CD1c-positive myeloid dendritic cell (primary cell): ENCODE measurements around the gene TMCO4.

Experiments used
- DNase-seq: peaks from one replicate; pipeline ENCODE4 v3.0.0-alpha.2; 2016; ENCODE audit errors: extremely low spot score

The TMCO4 gene

DNA sequence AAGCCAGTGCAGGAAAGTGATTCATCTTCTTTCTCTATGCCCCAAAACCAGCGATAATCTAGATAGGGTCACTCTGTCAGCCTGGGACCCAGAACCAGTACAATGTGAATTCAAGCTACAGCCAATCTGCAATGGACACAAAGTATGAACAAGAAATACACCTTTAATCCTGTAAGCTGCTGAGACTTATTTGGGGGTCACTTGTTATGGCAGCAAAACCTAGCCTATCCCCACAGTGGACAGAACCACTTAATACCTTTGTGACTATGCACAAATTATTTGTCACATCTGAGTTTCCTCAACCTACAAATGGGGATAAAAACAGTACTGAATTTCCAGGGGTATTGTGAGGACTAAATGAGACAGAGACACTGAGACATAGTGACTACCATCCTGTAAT is 50.0 kb downstream of the TMCO4 start:
- DNase-seq = no peak

DNA sequence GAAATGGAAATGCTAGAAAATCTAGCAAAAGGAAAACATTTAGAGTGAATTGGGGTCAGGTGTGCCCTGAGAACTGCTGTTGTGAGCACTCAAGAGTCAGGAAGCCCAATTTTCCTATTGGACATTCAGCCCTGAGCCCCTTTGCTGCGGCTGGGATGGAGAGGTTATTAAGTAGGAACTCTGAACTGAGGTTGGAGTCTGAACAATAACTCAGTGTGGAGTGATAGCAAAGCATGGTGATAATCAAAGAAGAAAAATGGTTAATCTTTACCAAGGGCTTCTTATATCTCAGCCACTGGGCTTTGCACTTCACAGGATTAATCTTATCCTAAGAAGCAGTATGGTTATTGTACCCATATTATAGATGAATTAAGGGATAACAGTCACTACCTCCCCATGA is 52.0 kb downstream of the TMCO4 start:
- no peak for DNase-seq

DNA sequence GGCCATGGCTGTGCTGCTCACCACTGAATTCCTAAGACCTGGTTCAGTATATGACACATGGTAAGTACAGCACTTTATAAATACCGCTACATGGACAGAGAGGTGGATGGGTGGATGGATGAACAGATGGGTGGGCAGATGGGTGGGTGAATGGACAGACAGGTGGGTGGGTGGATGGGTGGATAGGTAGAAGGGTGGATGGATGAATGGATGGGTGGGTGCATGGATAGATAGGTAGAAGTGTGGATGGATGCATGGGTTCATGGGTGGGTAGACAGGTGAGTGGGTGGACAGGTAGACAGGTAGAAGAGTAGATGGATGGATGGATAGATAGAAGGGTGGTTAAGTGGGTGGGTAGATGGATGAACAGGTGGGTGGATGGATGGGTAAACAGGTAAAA is 54.8 kb downstream of the TMCO4 start:
- DNase-seq = no peak

DNA sequence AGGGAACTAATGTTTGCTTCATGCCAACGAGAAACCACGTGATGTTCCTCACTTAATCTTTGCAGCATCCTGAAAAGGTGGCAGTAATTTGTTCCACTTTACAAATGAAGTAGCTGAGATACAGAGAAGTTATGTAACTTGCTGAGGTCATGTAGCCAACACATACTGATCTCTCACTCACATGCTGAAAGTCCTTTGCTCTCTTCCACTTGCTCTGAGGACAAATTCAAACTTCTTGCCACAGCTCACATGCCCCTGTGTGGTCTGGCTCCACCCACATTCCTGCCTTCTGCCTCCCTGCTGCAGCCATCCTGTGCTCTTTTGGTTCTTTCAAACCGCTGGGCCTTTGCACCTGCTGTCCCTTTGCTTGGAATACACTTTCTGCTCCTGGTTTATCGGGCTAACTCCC is 55.4 kb downstream of the TMCO4 start:
- no peak for DNase-seq

DNA sequence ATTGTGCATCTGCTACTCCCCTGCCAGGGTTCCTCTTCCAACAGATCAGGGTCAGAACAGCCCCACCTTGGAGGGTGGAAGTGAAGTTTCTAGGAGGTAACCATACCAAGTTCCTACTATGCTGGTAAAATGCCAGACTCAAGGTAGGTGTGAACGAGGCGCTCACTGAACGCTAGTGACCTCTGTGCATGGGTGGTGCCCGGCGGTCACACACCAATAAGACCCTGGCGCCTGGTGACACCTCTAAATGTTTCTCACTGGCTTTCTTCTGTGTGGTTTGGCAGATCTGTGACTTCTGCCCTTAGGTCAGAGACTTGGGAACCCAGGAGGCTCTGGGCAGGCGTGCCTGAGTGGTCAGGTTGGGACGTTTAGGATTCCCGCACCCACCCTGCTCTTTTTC is 55.9 kb downstream of the TMCO4 start:
- no peak for DNase-seq

DNA sequence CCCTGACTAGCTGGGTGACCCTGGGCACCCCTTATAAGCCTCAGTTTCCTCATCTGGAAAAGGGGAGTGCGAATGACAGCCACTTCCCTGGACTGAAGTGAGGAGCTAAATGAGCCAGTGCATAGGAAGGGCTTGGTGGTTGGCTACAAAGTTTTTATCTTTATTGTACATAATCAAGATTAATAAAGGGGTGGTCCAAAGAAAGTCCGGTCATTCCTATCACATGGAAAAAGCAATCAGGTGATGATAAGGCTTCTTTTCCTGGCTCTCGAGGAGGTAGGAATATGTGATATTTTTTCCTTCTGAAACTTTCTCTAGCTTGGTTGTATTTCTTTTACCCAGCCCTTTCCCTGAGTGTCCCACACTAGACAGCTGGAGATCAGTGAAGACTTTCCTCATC is 56.5 kb downstream of the TMCO4 start:
- DNase-seq = no peak

DNA sequence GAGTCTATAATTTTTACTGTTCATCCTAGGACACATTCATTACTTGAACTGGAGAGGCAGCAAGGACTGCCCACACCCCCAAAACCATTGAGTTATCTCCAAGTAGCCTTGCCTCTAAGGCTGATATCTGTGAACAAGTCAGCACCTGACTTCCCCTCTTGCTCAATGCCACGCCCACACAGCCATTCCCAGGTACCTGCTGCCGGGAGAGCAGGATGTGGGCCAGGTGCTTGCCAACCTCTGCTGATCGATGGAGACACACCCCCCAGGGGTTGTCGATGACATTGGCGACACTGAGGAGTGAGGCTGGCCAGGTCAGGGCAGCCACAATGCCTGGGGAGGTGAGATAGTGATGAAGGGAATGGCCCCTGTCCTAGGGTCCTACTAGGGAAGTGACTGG is 60.1 kb downstream of the TMCO4 start:
- DNase-seq = no peak

DNA sequence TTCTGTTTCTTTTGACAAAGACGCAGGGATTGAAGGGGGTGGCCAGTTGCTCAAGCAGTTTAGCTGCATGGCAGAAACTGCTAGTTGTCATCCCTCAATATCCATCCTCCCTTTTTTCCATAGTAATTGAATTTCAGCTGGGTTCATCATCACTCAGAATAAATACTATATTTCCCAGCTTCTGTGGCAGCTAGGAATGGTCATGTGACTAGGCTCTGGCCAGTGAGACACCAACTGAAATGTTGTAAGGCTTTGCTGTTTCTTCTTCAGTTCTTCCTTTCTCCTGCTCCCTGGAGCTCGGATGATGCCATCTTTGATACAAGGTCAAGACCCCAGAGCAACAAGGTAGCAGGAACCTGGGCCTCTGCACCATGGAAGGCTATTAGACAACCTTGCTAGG is 61.0 kb downstream of the TMCO4 start:
- no peak for DNase-seq

DNA sequence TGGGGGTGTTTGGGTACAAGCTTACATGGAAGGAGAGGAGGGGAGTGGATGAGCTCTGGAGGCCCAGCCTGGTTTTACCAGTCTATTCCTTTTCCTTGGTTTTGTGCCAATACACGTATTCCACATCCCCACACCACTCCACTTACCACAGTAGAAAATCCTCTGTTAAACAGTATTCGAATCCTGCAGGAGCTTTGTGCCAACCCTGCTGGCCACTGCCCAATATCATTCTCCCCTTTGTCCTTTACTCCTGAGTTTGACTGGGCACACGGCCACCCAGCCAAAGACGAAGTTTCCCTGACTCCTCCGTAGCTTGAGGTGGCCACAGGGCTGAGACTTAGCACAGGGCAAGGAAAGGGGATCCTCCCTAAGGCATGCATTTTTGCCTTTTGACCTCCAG is 61.6 kb downstream of the TMCO4 start:
- no peak for DNase-seq

DNA sequence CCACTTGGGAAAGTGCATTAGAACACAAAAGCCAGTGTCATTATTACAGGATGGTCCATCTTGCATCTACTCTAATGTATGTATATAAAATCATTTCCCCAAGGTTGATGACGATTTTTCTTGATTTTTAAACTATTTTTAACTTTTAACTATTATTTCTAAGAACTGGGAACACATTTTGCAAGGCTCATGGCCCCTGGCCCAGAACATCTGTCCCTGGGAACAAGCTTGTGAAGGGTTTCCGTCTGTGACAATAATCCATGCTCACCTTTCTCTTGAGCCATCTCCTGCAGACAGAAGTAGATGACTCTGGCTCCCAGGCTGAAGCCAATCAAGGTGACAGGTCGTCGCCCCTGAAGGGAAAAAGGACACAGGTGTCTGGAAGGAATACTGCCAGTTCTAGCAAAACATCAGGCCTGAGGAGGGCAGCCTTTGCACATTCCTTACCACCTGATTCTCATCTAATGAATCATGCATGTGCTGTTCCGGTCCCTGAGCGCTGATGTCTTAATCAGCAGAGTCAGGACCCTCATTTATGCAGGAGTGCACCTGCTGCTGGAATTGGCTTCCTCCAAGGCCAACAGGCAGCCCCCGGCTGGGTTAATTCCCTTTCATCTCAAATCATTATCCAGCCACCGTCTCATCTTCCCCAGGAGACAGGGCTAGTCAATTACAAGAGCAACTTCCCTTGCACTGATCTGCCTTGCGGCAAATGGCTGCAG is 62.5 kb downstream of the TMCO4 start:
- no peak for DNase-seq

DNA sequence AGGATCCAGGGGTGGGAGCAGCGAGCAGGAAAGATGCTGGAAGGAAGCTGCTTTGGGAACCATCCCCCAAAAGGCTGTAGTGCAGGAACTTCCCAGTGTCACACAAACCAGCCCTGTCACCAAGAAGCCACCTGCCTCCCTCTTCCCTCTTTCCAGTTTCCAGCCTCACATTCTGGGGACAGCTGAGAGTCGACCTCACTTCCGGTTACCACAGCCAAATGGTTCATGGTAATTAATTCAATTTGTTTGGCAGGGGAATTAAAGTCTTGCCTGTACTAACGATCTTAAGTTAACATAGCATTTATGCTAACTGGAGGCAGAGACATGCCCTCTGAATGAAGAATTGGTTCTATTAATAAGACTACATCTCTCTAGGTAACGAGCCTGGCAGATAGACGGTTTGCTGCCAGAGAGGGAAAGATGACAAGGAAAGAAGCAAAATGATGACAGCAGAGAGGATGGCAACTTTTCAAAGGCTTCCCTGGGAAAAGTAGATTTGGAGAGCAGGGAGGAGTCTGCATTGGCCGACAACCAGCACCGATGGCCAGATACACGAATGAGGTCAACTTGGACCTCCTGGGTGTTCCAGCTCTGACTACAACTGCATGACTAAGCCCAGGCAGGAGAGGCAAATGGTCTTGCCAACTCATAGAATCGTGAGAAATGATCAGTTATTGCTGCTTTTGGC is 64.1 kb downstream of the TMCO4 start:
- DNase-seq = no peak

DNA sequence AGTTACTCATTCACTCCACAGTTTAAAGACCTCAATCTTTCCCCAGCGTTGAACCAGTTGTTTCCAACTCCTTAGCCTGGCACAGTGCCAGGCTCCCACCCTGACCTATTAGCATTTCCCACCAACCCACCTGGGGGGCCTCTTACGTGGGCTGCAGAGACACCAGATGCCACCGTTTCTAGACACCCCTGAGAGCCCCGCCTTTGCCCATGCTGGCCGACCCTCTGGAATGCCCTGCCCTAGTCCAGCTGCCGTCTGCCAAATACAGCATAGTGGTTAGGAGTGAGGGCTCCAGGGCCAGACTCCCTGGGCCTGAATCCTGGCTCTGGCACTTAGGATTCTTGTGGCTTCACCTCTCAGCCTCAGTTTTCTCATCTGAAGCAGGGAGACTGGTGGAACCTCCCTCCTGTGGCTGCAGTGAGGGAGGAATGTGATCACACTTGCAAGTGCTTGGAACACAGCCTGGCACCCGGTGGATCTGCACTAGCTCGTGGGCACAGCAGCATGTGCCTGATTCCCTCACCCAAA is 65.2 kb downstream of the TMCO4 start:
- no peak for DNase-seq

DNA sequence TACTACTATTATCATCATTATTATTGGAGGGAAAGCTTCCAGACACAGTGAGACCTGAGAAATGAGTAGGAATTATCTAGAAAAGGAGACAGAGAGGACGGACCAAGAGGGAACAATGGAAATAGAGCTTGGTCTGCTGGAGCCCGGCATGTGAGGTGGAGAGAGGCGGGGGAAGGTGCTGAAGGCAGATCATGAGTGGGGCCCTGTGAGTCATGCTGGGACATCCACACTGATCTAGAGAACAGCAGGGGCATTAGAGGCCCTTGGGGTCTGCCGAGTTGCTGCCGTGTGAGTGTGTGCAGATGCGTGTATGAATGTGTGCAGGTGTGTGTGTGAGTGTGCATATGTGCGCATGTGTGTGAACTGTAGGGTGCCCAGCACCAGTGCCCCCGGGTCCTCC is 65.7 kb downstream of the TMCO4 start:
- no peak for DNase-seq

DNA sequence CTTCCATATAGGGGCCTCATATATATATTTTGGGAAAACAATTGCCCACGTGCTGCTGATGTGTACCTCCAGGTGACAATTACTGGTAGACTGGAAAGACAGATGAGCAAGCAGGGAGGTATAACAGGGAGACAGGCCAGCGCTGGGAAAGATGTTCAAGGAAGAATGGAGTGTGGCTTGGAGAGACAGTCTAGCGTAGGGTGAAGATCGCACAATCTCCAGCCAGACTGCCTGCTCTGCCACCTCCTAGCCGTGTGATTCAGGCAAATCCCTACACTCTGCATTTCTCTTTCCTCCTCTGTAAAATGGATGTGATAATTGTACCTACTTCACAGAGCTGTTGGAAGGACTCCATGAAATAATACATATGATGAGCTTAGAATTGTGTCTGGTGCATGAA is 66.1 kb downstream of the TMCO4 start:
- no peak for DNase-seq

DNA sequence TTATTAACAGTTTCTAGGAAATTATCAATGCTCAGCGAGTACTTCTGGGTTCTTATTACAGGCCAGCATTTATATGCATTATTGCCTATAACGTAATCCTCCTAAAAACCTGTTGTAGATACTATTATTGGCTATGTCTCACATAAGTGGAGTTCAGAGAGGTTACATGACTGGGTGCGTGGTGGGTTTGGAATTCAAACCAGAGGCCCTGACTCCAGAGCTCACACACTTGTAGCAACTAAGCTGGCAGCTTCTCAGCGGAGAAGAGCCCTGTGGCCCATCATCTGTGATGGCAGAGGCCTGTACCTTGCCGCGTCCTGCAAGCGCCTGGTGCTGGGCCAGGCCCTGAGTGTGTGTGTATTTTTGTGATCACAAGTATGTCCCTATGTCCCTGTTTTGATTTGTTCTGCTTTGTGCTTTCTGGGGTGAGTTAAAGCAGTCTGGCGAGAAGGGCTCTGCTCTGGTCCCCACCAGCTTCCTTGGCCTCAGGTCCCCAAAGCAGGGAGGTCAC is 68.3 kb downstream of the TMCO4 start:
- DNase-seq = no peak

DNA sequence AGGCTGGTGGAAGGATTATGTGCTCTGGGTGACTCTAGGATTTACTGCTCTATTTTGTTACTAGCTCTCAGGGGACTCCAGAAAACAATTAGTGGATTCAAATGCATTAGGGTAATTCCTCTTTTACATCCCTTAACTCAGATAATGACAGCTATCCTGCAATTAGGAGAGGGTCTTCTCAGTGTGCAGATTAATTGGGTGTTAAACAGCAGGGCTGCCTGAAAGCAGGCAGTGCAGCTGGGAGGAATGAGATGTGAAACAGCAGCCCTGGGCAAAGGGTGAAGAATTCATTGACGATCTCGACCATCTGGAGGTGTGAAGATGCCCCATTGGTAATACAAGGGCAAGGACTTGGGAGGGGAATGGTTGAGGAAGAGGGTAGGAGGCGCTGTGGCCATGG is 68.9 kb downstream of the TMCO4 start:
- DNase-seq = no peak

DNA sequence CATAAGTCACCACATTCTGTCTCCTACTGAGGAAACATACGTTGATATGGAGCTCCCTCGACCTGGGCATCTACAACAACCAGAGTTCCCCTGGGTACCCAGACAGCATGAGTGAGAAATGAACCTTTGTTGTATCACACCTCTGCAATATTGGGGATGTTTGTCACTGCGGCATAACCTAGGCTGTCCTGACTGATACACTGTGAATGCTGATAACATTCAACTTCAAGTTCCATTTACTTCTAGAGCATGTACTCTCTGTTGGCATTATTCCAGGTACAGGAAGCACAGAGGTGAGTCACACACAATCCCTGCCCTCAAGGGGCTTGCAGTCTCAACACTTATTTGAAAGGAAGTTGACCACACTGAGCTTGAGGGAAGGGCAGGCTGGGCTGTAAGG is 69.5 kb downstream of the TMCO4 start:
- DNase-seq = no peak

DNA sequence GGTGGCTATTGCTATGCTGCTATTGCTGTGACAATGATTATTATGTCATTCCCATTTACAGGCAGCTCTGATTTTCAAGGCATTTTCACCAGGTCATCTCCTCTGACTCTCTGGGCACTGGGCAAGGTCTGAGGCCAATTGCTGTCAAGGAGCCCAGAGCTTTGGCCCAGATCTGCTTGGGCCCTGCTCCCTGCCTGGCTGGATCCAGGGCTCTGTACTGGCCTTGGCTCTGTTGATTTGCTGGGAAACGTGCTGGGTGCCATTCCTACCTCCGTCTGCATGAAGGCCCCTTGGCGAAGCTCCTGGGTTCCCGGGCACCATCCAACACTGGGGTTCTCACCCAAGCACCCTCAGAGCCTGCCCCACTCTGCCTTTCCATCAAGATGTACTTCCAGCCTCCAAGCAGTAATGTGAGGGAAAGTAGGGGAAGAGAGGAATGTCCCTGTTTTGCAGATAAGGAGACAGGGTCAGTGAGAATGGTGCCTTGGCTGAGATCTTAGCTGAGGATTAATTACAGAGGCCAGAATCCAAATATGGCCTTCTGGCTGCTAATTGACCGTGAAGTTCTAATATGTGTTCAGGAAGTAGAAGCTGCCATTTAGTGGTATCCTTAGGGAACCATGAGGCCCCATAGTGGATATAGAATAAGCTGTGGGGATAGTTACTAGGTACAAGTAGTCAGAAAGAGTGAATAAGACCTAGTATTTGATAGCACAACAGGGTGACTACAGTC is 71.1 kb downstream of the TMCO4 start:
- no peak for DNase-seq

DNA sequence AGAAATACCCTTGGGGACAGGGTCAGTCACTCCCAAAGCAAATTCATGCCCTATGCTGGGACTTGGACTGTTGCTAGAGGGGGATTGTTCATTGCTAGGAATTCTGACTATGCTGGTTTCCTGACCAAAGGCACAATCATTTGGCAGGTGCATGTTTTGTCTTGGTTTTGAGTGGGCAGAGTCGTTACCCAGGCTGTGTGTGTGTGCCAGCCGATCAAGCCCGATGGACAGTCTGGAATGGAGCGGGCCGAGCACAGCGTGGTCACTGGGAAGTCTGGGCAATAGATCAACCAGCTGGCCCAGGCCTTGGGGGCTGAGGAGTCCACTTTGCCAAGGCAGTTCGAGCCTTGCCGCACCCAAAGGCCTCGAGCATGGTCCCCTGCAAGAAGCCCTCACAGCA is 74.1 kb downstream of the TMCO4 start:
- DNase-seq = no peak

DNA sequence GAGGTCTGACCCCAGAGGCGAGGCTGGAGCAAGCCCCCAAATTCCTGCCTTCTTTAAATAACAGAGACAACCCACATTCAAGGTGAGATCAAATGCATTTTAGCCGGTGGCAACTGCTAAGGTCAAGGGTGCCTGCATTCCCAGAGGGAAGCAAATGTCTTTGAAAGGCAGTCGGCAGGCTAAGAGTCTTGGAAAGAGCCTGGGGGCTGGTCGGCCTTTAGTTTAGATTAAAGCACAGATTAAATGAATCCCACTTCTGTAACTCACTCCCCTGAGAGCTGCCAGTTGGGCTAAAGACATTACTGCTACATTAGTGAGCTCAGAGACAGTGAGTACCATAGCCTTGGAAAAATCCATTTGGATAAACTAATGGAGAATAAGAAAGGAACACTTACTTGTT is 75.8 kb downstream of the TMCO4 start:
- DNase-seq = no peak

DNA sequence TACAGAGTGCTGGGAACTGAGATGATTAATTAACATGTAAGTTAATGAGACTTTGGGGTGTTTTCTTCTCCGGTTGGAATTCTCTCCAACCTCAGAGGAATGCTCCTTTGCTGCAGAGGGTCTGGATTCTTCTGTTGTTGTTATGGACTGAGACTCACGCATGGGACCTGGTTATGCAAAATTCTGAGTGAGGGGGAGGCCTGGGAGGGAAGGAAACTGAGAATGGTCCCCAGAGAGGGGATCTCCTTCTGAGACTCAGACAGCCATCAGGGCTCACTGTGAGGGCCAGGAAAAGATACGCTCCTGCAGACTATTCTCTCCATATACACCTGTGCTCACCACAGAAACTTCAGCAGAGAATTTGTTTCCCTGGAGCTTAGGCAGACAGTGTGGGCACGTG is 78.7 kb downstream of the TMCO4 start:
- DNase-seq = no peak

DNA sequence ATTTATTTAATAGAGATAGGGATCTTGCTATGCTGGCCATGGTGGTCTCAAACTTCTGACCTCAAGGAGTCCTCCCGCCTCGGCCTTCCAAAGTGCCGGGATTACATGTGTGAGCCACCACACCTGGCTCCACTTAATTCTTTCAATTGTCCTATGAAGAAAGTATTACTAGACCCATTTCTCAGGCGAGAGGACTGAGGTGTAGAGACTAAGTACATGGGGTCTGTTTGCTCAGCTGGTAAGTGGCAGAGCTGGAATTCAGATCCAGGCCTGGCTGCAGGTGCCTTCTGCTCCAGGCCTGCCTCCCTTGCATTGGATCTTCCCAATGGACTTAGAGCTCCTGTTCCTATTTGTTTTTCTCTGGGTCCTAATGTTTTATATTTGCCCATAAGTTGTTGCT is 79.5 kb downstream of the TMCO4 start:
- no peak for DNase-seq

DNA sequence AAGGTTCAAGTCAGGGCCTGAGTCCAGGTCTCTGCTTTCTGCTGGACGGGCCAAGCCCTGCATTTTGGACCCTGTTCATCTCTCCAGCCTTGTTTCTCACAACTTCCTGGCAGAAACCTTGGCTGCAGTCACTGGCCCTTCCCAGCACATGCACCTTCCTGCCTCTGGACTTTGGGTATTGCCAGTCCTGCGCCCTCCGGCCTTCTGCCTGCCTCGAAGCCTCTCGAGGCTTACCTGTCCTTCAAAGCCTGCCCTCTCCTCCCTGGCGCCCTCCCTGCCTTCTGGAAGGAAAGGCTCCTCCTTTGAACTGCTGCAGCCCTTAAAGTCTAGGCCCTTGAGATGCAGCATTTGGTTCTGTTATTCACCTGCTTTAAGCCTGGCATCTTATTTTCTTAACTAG is 82.2 kb downstream of the TMCO4 start:
- no peak for DNase-seq
